OCI-LY7 (cell line): ENCODE data around the gene ARFGEF3.

Source experiments
- CTCF ChIP-seq: fragments of 200-600 bp; sonication (generic); conservative IDR thresholded peaks from 2 replicates; pipeline ENCODE4 v1.5.1; 2014; ENCODE audit warnings: mild to moderate bottlenecking, antibody characterized with exemption, low read length, moderate library complexity, mixed read lengths
- EZH2phosphoT487 ChIP-seq: fragments of 200-600 bp; sonication (generic); IDR thresholded peaks from 2 replicates; pipeline ENCODE4 v1.6.1; 2018; ENCODE audit warnings: low read depth, borderline replicate concordance, mild to moderate bottlenecking, mixed run types, antibody characterized with exemption, low read length, moderate library complexity, mixed read lengths

DNA sequence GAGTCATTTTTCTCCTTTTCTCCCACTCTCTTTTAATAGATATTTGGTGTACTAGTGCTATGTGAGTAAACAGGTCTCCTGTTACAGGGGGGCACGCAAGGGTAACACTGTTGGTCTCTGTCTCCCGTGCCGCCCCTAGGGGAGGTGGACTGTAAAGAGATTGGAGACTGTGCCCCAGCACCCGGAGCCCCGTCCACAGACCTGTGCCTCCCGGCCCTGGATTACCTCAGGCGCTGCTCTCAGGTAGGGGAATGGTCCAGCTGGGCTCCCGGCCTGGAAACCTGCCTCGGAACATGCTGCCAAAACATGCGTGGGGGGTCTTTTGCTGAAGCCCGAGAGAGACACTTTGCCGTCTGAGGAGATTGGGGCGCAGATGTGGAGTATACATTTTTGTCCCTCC is 149.5 kb downstream of the ARFGEF3 start:
- TF ChIP-seq CTCF = no peak
- TF ChIP-seq EZH2phosphoT487 = no peak
